Breast epithelium (tissue), 4 donors: Measurements from ENCODE around the gene BMPER. TPM values are rescaled to one million over a fixed set of nuclear protein-coding genes. Genes with fewer than 3 reads are reported as not detected.

ENCODE experiments used
- DNase-seq, 2 donors: peaks; one replicate each; pipeline ENCODE4 v3.0.0-alpha.2; 2019; ENCODE audit warnings: low spot score in 2 of 2
- H3K27ac ChIP-seq, 2 donors: fragments of 200-600 bp; sonication (generic) in 1 of 2; one replicate each; pipeline ENCODE4 v1.5.1; 2016 to 2019; ENCODE audit warnings: mild to moderate bottlenecking in 1 of 2
- H3K27me3 ChIP-seq, 2 donors: fragments of 200-600 bp; sonication (generic) in 1 of 2; one replicate each; pipeline versions ENCODE4 v1.5.1 to v1.6.0; 2017 to 2019; ENCODE audit warnings: control low read depth in 1 of 2, mild to moderate bottlenecking in 1 of 2
- H3K36me3 ChIP-seq: fragments of 200-600 bp; one replicate; pipeline ENCODE4 v1.5.1; 2019
- H3K4me1 ChIP-seq, 2 donors: fragments of 200-600 bp; sonication (generic); one replicate each; pipeline ENCODE4 v1.5.1; 2016 to 2019; ENCODE audit warnings: control low read depth in 1 of 2
- H3K4me3 ChIP-seq, 3 donors: fragments of 200-600 bp; sonication (generic); 1 replicate in 2 of 3; 2 replicates in 1 of 3; pipeline ENCODE4 v1.5.1; 2016 to 2019; ENCODE audit warnings: mild to moderate bottlenecking in 3 of 3, moderate library complexity in 2 of 3
- H3K9me3 ChIP-seq, 2 donors: fragments of 200-600 bp; sonication (generic) in 1 of 2; one replicate each; pipeline ENCODE4 v1.5.1; 2016 to 2019; ENCODE audit warnings: control low read depth in 1 of 2
- POLR2A ChIP-seq: fragments of 450-650 bp; IDR thresholded peaks from one replicate; pipeline ENCODE4 v1.6.1; 2016; ENCODE audit warnings: antibody characterized with exemption, mild to moderate bottlenecking, moderate library complexity
- POLR2AphosphoS5 ChIP-seq, 3 donors: sonication (generic); formaldehyde crosslinking; IDR thresholded peaks; one replicate each; pipeline ENCODE4 v1.6.1; 2017; ENCODE audit warnings: antibody characterized with exemption in 3 of 3
- intact Hi-C: fragments of 100-400 bp; cut with DNase I; formaldehyde crosslinking; loops from one replicate; pipeline ENCODE4 v1.15.1; 2023; ENCODE audit warnings: low total_unique reads
- total RNA-seq, 3 donors: library from RNA; depleted of rRNA; stranded (reverse); fragments of >200 nt; gene quantifications; one replicate each; pipeline ENCODE4 v1.1.0, GENCODE V29; 2016
- TF ChIP-seq, protein P1 (sequence below), 3 donors: fragments of 450-650 bp; IDR thresholded peaks; one replicate each; pipeline ENCODE4 v1.5.1; 2016 to 2017; ENCODE audit warnings: antibody characterized with exemption in 3 of 3, mild to moderate bottlenecking in 3 of 3, moderate library complexity in 3 of 3

The BMPER gene
- total RNA-seq, 3 donors from 2014 or later: 1.6 to 6.9 (median 2.0) TPM

DNA sequence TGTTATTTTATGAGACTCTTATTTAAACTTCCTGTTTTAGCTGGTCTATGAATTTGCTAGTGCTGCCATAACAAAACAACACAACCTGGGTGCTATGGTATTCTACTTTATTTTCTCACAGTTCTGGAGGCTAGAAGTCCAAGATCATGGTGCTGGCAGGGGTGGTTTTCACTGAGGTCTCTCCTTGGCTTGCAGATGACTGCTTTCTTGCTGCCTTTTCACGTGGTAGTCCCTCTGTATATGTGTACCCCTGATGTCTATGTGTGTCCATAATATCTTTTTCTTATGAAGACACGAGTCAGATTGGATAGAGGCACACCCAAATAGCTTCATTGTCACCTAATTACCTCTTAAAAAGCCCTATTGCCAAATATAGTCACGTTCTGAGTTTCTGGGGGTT, 270.5 kb downstream of the BMPER start:
- H3K36me3 ChIP-seq: no peaks in the 10 kb centered on the region
- H3K27ac ChIP-seq: no peak overlapping the region
- H3K4me1 ChIP-seq: no peaks in the 10 kb centered on the region
- H3K4me3 ChIP-seq: no peak overlapping the region
- intact Hi-C loops: no loop called here
- H3K27me3 ChIP-seq: no peaks in the 10 kb centered on the region
- TF ChIP-seq, protein P1, sequence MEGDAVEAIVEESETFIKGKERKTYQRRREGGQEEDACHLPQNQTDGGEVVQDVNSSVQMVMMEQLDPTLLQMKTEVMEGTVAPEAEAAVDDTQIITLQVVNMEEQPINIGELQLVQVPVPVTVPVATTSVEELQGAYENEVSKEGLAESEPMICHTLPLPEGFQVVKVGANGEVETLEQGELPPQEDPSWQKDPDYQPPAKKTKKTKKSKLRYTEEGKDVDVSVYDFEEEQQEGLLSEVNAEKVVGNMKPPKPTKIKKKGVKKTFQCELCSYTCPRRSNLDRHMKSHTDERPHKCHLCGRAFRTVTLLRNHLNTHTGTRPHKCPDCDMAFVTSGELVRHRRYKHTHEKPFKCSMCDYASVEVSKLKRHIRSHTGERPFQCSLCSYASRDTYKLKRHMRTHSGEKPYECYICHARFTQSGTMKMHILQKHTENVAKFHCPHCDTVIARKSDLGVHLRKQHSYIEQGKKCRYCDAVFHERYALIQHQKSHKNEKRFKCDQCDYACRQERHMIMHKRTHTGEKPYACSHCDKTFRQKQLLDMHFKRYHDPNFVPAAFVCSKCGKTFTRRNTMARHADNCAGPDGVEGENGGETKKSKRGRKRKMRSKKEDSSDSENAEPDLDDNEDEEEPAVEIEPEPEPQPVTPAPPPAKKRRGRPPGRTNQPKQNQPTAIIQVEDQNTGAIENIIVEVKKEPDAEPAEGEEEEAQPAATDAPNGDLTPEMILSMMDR (IDR thresholded peaks at IDR 0.05): no peak
- no peak for TF ChIP-seq POLR2AphosphoS5 (IDR thresholded peaks at IDR 0.05)
- TF ChIP-seq POLR2A: no peak
- H3K9me3 ChIP-seq: peaks cover 0 to 7% of the 10 kb centered on the region in 2 donors
- DNase-seq: no peak

DNA sequence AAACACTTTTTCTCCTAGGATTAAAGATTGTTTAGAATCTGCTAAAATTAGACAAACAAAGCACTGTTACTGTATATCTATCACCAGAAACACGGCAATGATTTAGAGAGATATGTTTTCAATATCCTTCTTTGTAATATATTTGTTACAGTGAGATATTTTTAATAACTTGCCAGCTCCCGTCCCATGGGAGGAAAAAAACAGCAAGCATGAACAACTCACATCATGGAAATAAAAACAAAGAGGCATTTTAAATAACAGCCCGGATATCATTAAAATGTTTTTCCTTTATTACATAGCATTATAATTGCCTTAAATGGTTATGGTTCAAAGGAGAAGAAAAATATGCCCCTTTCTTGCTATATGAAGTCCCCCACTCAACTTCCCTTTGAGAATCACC, 272.1 kb downstream of the BMPER start:
- DNase-seq: no peak
- H3K4me3 ChIP-seq: no peak overlapping the region
- no peaks in the 10 kb centered on the region for H3K4me1 ChIP-seq
- H3K36me3 ChIP-seq: no peaks in the 10 kb centered on the region
- peaks cover 0 to 10% of the 10 kb centered on the region in 2 donors for H3K9me3 ChIP-seq
- intact Hi-C loops: no loop called here
- no peaks in the 10 kb centered on the region for H3K27me3 ChIP-seq
- TF ChIP-seq POLR2AphosphoS5 (IDR thresholded peaks at IDR 0.05): no peak
- TF ChIP-seq POLR2A: no peak
- TF ChIP-seq, protein P1 (IDR thresholded peaks at IDR 0.05): no peak
- no peak overlapping the region for H3K27ac ChIP-seq

DNA sequence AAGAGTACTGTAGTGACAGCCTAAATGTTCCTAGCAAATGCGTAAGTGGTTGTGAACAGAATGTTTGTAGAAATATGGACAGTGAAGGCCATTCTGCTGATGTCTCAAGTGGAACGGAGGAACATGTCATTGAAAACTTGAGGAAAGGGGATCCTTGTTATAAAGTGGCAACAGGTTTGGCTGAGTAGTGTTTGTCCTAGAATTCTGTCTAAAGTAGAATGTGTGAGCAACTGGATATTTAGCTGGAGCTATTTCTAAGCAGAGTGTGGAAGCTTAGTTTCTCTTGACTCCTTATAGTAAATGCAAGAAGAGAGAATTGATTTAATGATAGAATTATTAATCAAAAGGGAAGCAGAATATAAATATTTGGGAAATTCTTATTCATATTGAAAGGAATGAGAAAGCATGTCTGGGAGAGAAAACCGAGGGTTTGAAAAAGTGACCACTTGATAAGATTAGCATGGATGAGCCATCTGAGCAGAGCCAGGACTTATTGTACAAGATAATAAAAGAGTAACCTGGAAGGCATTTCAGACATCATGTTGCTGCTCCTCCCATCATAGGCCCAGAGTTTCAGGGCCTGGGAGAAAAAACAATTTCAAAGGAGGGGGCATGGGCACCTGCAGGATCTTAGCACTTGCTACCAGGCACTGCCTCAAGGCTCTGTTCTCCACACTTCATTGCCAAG, 276.1 kb downstream of the BMPER start:
- intact Hi-C loops: no loop called here
- TF ChIP-seq POLR2AphosphoS5 (IDR thresholded peaks at IDR 0.05): no peak
- TF ChIP-seq POLR2A: no peak
- TF ChIP-seq, protein P1 (IDR thresholded peaks at IDR 0.05): no peak
- Histone ChIP-seq H3K36me3 (no peaks in the 10 kb centered on the region), H3K27ac (no peak overlapping the region), H3K4me1 (no peaks in the 10 kb centered on the region), H3K27me3 (no peaks in the 10 kb centered on the region), H3K9me3 (peaks cover 0 to 9% of the 10 kb centered on the region in 2 donors), H3K4me3 (no peak overlapping the region)
- no peak for DNase-seq

DNA sequence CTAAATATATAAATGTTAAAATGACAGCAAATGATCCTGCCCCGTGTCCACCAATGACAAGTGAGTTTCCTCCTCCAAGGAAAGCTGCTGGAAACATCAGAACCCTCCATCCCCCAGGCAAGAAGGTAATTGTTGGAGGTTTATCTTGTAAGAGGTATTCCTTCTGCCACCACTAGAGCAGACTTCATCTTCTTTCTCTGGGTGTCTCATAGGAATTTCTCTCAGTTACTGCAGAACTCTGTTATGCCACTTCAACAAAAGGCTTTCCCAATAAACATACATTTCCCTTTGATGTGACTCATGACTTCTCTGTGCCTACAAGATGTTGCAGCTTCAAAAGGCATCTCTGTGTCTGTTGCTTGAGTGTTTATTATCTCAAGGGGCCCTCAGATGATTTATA, 279.1 kb downstream of the BMPER start:
- H3K27ac ChIP-seq: no peak overlapping the region
- intact Hi-C loops: no loop called here
- TF ChIP-seq POLR2A: no peak
- no peak overlapping the region for H3K4me3 ChIP-seq
- DNase-seq: no peak
- no peaks in the 10 kb centered on the region for H3K4me1 ChIP-seq
- H3K9me3 ChIP-seq: peaks cover 0 to 9% of the 10 kb centered on the region in 2 donors
- H3K27me3 ChIP-seq: no peaks in the 10 kb centered on the region
- H3K36me3 ChIP-seq: no peaks in the 10 kb centered on the region

DNA sequence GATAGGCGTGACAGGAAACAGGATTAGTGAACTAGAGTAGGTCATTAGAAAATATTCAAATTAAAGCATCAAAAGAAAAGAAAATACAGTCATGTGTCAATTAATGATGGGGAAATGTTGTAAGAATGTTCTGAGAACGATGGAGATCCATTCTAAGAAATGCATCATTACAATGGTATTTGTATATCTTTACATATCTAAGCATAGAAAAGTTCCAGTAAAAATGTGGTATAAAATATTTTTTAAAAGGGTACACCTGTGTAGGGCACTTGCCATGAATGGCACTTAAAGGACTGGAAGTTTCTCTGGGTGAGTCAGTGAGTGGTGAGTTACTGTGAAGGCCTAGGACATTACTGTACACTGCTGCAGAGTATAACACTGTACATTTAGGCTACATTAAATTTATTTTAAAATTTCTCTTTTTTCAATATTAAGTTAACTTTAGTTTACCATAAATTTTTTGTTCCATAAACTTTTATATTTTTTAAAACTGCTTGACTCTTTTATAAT, 282.5 kb downstream of the BMPER start:
- TF ChIP-seq POLR2A (no peak), POLR2AphosphoS5 (IDR thresholded peaks at IDR 0.05) (no peak)
- TF ChIP-seq, protein P1 (IDR thresholded peaks at IDR 0.05): no peak
- intact Hi-C loops: no loop called here
- peaks cover 0 to 2% of the 10 kb centered on the region in 2 donors for H3K9me3 ChIP-seq
- no peak overlapping the region for H3K27ac ChIP-seq
- H3K27me3 ChIP-seq: no peaks in the 10 kb centered on the region
- H3K4me1 ChIP-seq: no peaks in the 10 kb centered on the region
- no peak for DNase-seq
- H3K36me3 ChIP-seq: no peaks in the 10 kb centered on the region
- no peak overlapping the region for H3K4me3 ChIP-seq
